GM12878 (cell line): ENCODE measurements around the gene C22orf15. TPM values are rescaled to one million over a fixed set of nuclear protein-coding genes. Genes with fewer than 3 reads are reported as not detected.

Experiments used
- ATAC-seq: fragments of 200-7000 bp; cut with Tn5 transposase; 3 replicates; pipeline ENCODE4 v1.9.1; 2020; ENCODE audit warnings: mild to moderate bottlenecking, moderate library complexity
- BruUV-seq: library from RNA; stranded (reverse); fragments of 400-500 nt; replicated peaks from 2 replicates; lab custom pipeline; 2021; lab: Mats Ljungman, UMichigan
- CTCF ChIA-PET: fragments of 300-600 bp; sonication (Branson Sonifier 250); formaldehyde crosslinking; extraction: SDS; loops from one replicate; lab custom pipeline; 2021; ENCODE audit warnings: inconsistent platforms; lab: Yijun Ruan, JAX
- POLR2A ChIA-PET: fragments of 350-600 bp; formaldehyde crosslinking; extraction: SDS; loops from one replicate; lab custom pipeline; 2021; ENCODE audit warnings: inconsistent platforms; lab: Charles Lee
- RAD21 ChIA-PET: fragments of 300-600 bp; sonication (Branson Sonifier 250); formaldehyde crosslinking; loops from one replicate; lab custom pipeline; 2023; ENCODE audit warnings: antibody characterized with exemption; ENCODE audit not compliant: unreplicated experiment; lab: Charles Lee
- SMC1A ChIA-PET: fragments of 300-600 bp; sonication (Branson Sonifier 250); formaldehyde crosslinking; loops from one replicate; lab custom pipeline; 2023; ENCODE audit not compliant: unreplicated experiment, uncharacterized antibody; lab: Charles Lee
- DNase-seq: peaks from one replicate; pipeline ENCODE4 v3.0.0-alpha.2; 2011; ENCODE audit warnings: low read depth, low spot score
- FAIRE-seq: peaks from 3 replicates; lab custom pipeline; 2011; peaks lifted over from hg19 to GRCh38; lab: Jason Lieb, UNC
- H2AFZ ChIP-seq: 2 replicates; pipeline ENCODE4 v1.6.0; 2011; ENCODE audit warnings: low read depth, low read length, control low read depth; ENCODE audit not compliant: control insufficient read depth
- H3K27ac ChIP-seq: 2 replicates; pipeline ENCODE4 v1.5.1; 2011; ENCODE audit warnings: control low read depth; ENCODE audit not compliant: control insufficient read depth, insufficient read depth
- H3K27me3 ChIP-seq, 2 experiments: replicated peaks in 1 of 2; 2 replicates each; pipeline versions ENCODE4 v1.6.0 to v1.6.1; 2011; ENCODE audit warnings: low read length in 1 of 2; ENCODE audit not compliant: control insufficient read depth in 2 of 2, insufficient read depth in 2 of 2
- H3K36me3 ChIP-seq, 2 experiments: 2 replicates each; pipeline ENCODE4 v1.5.1; 2011; ENCODE audit warnings: low read length in 1 of 2; ENCODE audit not compliant: control insufficient read depth in 2 of 2, insufficient read depth in 2 of 2
- H3K4me1 ChIP-seq: 2 replicates; pipeline ENCODE4 v1.6.1; 2011; ENCODE audit warnings: mild to moderate bottlenecking, low read length, moderate library complexity, mixed read lengths; ENCODE audit not compliant: control insufficient read depth, insufficient read depth
- H3K4me2 ChIP-seq: 2 replicates; pipeline ENCODE4 v1.6.0; 2011; ENCODE audit warnings: control low read depth; ENCODE audit not compliant: control insufficient read depth, insufficient read depth
- H3K4me3 ChIP-seq: fragments of 200-600 bp; sonication (generic); 2 replicates; pipeline ENCODE4 v1.5.1; 2016
- H3K79me2 ChIP-seq: 2 replicates; pipeline ENCODE4 v1.6.0; 2011; ENCODE audit warnings: low read length; ENCODE audit not compliant: control insufficient read depth, insufficient read depth
- H3K9ac ChIP-seq: 2 replicates; pipeline ENCODE4 v1.8.0; 2011; ENCODE audit warnings: low read length, control low read depth, mixed read lengths; ENCODE audit not compliant: control insufficient read depth, insufficient read depth
- H3K9me3 ChIP-seq: replicated peaks from 3 replicates; pipeline ENCODE4 v1.5.1; 2011; ENCODE audit warnings: mild to moderate bottlenecking, low read length; ENCODE audit not compliant: control insufficient read depth, insufficient read depth
- H4K20me1 ChIP-seq: 2 replicates; pipeline ENCODE4 v1.6.0; 2011; ENCODE audit not compliant: control insufficient read depth, insufficient read depth
- ATF2 ChIP-seq: IDR thresholded peaks from 2 replicates; pipeline ENCODE4 v1.6.1; 2012; ENCODE audit warnings: low read length, inconsistent platforms
- MYC ChIP-seq: IDR thresholded peaks from 2 replicates; pipeline ENCODE4 v1.6.1; 2011; ENCODE audit warnings: mild to moderate bottlenecking, low read length, moderate library complexity, inconsistent platforms; ENCODE audit not compliant: insufficient read depth, insufficient replicate concordance, insufficient read length, severe bottlenecking
- NR2C2 ChIP-seq: IDR thresholded peaks from 2 replicates; pipeline ENCODE4 v1.6.1; 2011; ENCODE audit warnings: borderline replicate concordance, low read depth; ENCODE audit not compliant: control insufficient read depth, insufficient read length
- PRDM15 ChIP-seq: fragments of 450-650 bp; formaldehyde crosslinking; IDR thresholded peaks from 2 replicates; pipeline ENCODE4 v1.4.0; 2020; ENCODE audit warnings: mild to moderate bottlenecking, moderate library complexity
- SRF ChIP-seq, 2 experiments: IDR thresholded peaks; 2 replicates each; pipeline ENCODE4 v1.6.1; 2011; ENCODE audit warnings: low read depth in 2 of 2, low read length in 2 of 2, mild to moderate bottlenecking in 1 of 2, moderate library complexity in 1 of 2
- ZNF384 ChIP-seq: IDR thresholded peaks from 2 replicates; pipeline ENCODE4 v1.6.1; 2012; ENCODE audit warnings: low read depth, mild to moderate bottlenecking, low read length, improper control_type of control experiment, borderline replicate concordance
- WGBS: methylation state at CpG from one replicate; pipeline ENCODE4 v1.1.6; 2016; ENCODE audit warnings: low lambda C conversion rate; ENCODE audit not compliant: insufficient replicate concordance, insufficient coverage; ENCODE audit errors: missing lambda C conversion rate; 5-methylcytosine and 5-hydroxymethylcytosine counted together
- in situ Hi-C: fragments of 300-500 bp; cut with MboI; formaldehyde crosslinking; loops from 9 replicates; pipeline ENCODE4 v1.14.3; 2018; ENCODE audit warnings: mixed read lengths
- intact Hi-C: fragments of 100-400 bp; cut with micrococcal nuclease; formaldehyde crosslinking; loops from one replicate; pipeline ENCODE4 v1.14.2; 2022; ENCODE audit not compliant: unreplicated experiment
- polyA plus RNA-seq, 11 experiments: library from polyadenylated mRNA; depleted of rRNA in 4 of 11; unstranded in 6 of 11; stranded (reverse) in 5 of 11; fragments of >200 nt; fragmentation: Nextera tagmentation in 4 of 11; fragmentation: Illumina TruSeq in 1 of 11; extraction: Ambion mirVana in 4 of 11; extraction: Trizol in 1 of 11; gene quantifications; 1 replicate in 1 of 11; 2 replicates in 10 of 11; pipeline versions ENCODE4 v1.2.1 to v1.2.3, GENCODE V29; 2011 to 2016; ENCODE audit warnings: inconsistent platforms in 2 of 11, missing spikeins in 2 of 11, low read depth in 1 of 11
- total RNA-seq, 4 experiments: library from RNA; depleted of rRNA in 3 of 4; stranded (reverse); fragments of >200 nt in 3 of 4; fragmentation: Illumina TruSeq in 1 of 4; extraction: Trizol in 1 of 4; gene quantifications; 2 replicates each; pipeline versions ENCODE4 v1.2.1 to v1.2.3, GENCODE V29; 2013 to 2021
- TF ChIP-seq, protein P1 (sequence below): fragments of 450-650 bp; IDR thresholded peaks from 2 replicates; pipeline ENCODE4 v1.6.1; 2017; ENCODE audit warnings: antibody characterized with exemption, mild to moderate bottlenecking, moderate library complexity

C22orf15 gene
- total and polyA plus RNA-seq, 10 of the 15 experiments (the other 5 are each of a cell fraction or from before 2014, with no cell fraction given): 0.05 to 0.47 (median 0.13) TPM; not detected in 3

- RAD21 ChIA-PET: interaction anchor here (1.3 to 2.9 kb wide), 2 partner anchors 12 to 72 kb away, joined by 3 to 11 read pairs; no protein-coding TSS in a partner anchor
Measured at GRCh38 chr22:23773483-23774113, 10.8 kb downstream of the C22orf15 start.

More at GRCh38 chr22:23773483-23774113, 10.8 kb downstream of the C22orf15 start:
- intact Hi-C loops: no loop called here
- H3K27me3 ChIP-seq: peaks cover 0 to 2% of the 10 kb centered on the region in 2 experiments; a peak in 2 of 4 replicates
- H3K36me3 ChIP-seq: no peaks in the 10 kb centered on the region
- H3K79me2 ChIP-seq: no peaks in the 10 kb centered on the region
- in situ Hi-C loops: no loop called here
- CTCF ChIA-PET: interaction anchor here (0.6 to 2.7 kb wide), 3 partner anchors 72 to 633 kb away, joined by 6 to 14 read pairs (median 14); no protein-coding TSS in a partner anchor
- no peak overlapping the region; the same call in 1 of the 2 replicates for H3K4me3 ChIP-seq
- no peak overlapping the region for H2AFZ ChIP-seq
- H3K9me3 ChIP-seq: no peaks in the 10 kb centered on the region
- TF ChIP-seq SRF (IDR thresholded peaks at IDR 0.05; ENCODE audit: low read depth in 2 of 2, low read length in 2 of 2) (no peak), PRDM15 (CRISPR knock-in tag) (no peak), MYC (no peak), ZNF384 (no peak), NR2C2 (no peak), ATF2 (no peak)
- TF ChIP-seq, protein P1, sequence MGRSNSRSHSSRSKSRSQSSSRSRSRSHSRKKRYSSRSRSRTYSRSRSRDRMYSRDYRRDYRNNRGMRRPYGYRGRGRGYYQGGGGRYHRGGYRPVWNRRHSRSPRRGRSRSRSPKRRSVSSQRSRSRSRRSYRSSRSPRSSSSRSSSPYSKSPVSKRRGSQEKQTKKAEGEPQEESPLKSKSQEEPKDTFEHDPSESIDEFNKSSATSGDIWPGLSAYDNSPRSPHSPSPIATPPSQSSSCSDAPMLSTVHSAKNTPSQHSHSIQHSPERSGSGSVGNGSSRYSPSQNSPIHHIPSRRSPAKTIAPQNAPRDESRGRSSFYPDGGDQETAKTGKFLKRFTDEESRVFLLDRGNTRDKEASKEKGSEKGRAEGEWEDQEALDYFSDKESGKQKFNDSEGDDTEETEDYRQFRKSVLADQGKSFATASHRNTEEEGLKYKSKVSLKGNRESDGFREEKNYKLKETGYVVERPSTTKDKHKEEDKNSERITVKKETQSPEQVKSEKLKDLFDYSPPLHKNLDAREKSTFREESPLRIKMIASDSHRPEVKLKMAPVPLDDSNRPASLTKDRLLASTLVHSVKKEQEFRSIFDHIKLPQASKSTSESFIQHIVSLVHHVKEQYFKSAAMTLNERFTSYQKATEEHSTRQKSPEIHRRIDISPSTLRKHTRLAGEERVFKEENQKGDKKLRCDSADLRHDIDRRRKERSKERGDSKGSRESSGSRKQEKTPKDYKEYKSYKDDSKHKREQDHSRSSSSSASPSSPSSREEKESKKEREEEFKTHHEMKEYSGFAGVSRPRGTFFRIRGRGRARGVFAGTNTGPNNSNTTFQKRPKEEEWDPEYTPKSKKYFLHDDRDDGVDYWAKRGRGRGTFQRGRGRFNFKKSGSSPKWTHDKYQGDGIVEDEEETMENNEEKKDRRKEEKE: no peak
- TF ChIP-seq, all 136 proteins: peak for 0
- ChIA-PET POLR2A (no interaction called here), SMC1A (interaction anchor here (1.5 to 1.9 kb wide), 2 partner anchors 72 to 145 kb away, joined by 3 to 4 read pairs; no protein-coding TSS in a partner anchor)
- no TSS peak for BruUV-seq
- Histone ChIP-seq H3K27ac (no peak overlapping the region), H3K9ac (no peak overlapping the region), H3K4me2 (no peak overlapping the region), H3K4me1 (peaks cover 12% of the 10 kb centered on the region), H4K20me1 (no peaks in the 10 kb centered on the region)
- ATAC-seq (no peak), DNase-seq (no peak), FAIRE-seq (no peak)
- WGBS: 84% methylated on average over 7 of the region's 7 CpGs
